CD14-positive monocyte (primary cell): ENCODE measurements around the gene ATP4B. TPM values are rescaled to one million over a fixed set of nuclear protein-coding genes. Genes with fewer than 3 reads are reported as not detected.

Source experiments
- DNase-seq, 3 donors: peaks; one replicate each; pipeline ENCODE4 v3.0.0-alpha.2; 2011 to 2022
- H2AFZ ChIP-seq: 2 replicates; pipeline ENCODE4 v1.6.0; 2012; ENCODE audit warnings: mild to moderate bottlenecking, low read depth, low read length, inconsistent platforms; ENCODE audit not compliant: insufficient read depth, poor library complexity, severe bottlenecking
- H3K27ac ChIP-seq, 2 donors: 1 replicate in 1 of 2; 2 replicates in 1 of 2; pipeline ENCODE4 v1.5.1; 2012 to 2013; ENCODE audit warnings: low read length in 2 of 2, control low read depth in 1 of 2, inconsistent platforms in 1 of 2, low read depth in 1 of 2, mild to moderate bottlenecking in 1 of 2
- H3K27me3 ChIP-seq, 2 donors: one replicate each; pipeline versions ENCODE4 v1.6.0 to v1.6.1; 2011 to 2013; ENCODE audit warnings: low read length in 2 of 2; ENCODE audit not compliant: control insufficient read depth in 2 of 2, insufficient read depth in 2 of 2
- H3K36me3 ChIP-seq, 2 donors: replicated peaks in 1 of 2; 1 replicate in 1 of 2; 2 replicates in 1 of 2; pipeline versions ENCODE4 v1.5.1 to v1.6.1; 2012 to 2013; ENCODE audit warnings: low read length in 2 of 2, control low read depth in 1 of 2, inconsistent platforms in 1 of 2, mild to moderate bottlenecking in 1 of 2; ENCODE audit not compliant: insufficient read depth in 2 of 2, control insufficient read depth in 1 of 2
- H3K4me1 ChIP-seq, 2 donors: 1 replicate in 1 of 2; 2 replicates in 1 of 2; pipeline versions ENCODE4 v1.5.1 to v1.6.1; 2012 to 2013; ENCODE audit warnings: low read length in 2 of 2, control low read depth in 1 of 2, inconsistent platforms in 1 of 2, mild to moderate bottlenecking in 1 of 2, moderate library complexity in 1 of 2; ENCODE audit not compliant: insufficient read depth in 2 of 2, control insufficient read depth in 1 of 2
- H3K4me2 ChIP-seq: replicated peaks from 2 replicates; pipeline ENCODE3; 2012; ENCODE audit warnings: low read length, moderate library complexity, mild to moderate bottlenecking; ENCODE audit not compliant: poor library complexity, severe bottlenecking; ENCODE audit errors: extremely low read depth
- H3K4me3 ChIP-seq, 3 experiments: fragments of 200-600 bp in 1 of 3; sonication (generic) in 1 of 3; replicated peaks in 1 of 3; 1 replicate in 2 of 3; 2 replicates in 1 of 3; pipeline ENCODE4 v1.5.1; 2011 to 2013; ENCODE audit warnings: low read length in 3 of 3, mild to moderate bottlenecking in 3 of 3, control low read depth in 2 of 3, low read depth in 2 of 3, inconsistent platforms in 1 of 3, moderate library complexity in 1 of 3
- H3K79me2 ChIP-seq: 2 replicates; pipeline ENCODE4 v1.6.0; 2012; ENCODE audit warnings: mild to moderate bottlenecking, control low read depth, inconsistent platforms, low read length, moderate library complexity; ENCODE audit not compliant: insufficient read depth
- H3K9ac ChIP-seq: 2 replicates; pipeline ENCODE4 v1.6.0; 2017; ENCODE audit warnings: low read length, mild to moderate bottlenecking; ENCODE audit not compliant: insufficient read depth, poor library complexity, severe bottlenecking
- H3K9me3 ChIP-seq, 2 donors: replicated peaks in 1 of 2; 1 replicate in 1 of 2; 2 replicates in 1 of 2; pipeline versions ENCODE4 v1.5.1 to v1.6.1; 2012 to 2013; ENCODE audit warnings: low read length in 2 of 2, control low read depth in 1 of 2; ENCODE audit not compliant: control insufficient read depth in 1 of 2, insufficient read depth in 1 of 2
- H4K20me1 ChIP-seq: 2 replicates; pipeline ENCODE4 v1.6.0; 2012; ENCODE audit warnings: mild to moderate bottlenecking, low read length, control low read depth, moderate library complexity; ENCODE audit not compliant: insufficient read depth
- H3K27ac Mint-ChIP-seq, 7 donors: one replicate each; pipeline ENCODE4 v1.8.0; 2020; ENCODE audit warnings: mild to moderate bottlenecking in 7 of 7, mixed read lengths in 7 of 7, moderate library complexity in 6 of 7, inconsistent platforms in 2 of 7
- H3K27me3 Mint-ChIP-seq, 3 donors: one replicate each; pipeline ENCODE4 v1.8.0; 2021 to 2022; ENCODE audit warnings: low read depth in 3 of 3, mild to moderate bottlenecking in 3 of 3, mixed read lengths in 3 of 3, moderate library complexity in 3 of 3, inconsistent platforms in 1 of 3
- H3K36me3 Mint-ChIP-seq, 2 donors: one replicate each; pipeline ENCODE4 v1.8.0; 2020; ENCODE audit warnings: mixed read lengths in 2 of 2, inconsistent platforms in 1 of 2, mild to moderate bottlenecking in 1 of 2
- H3K4me1 Mint-ChIP-seq: one replicate; pipeline ENCODE4 v1.8.0; 2020; ENCODE audit warnings: mild to moderate bottlenecking, mixed read lengths
- H3K4me3 Mint-ChIP-seq, 2 donors: one replicate each; pipeline ENCODE4 v1.8.0; 2020; ENCODE audit warnings: mild to moderate bottlenecking in 2 of 2, mixed read lengths in 2 of 2, moderate library complexity in 1 of 2
- H3K9me3 Mint-ChIP-seq, 7 donors: one replicate each; pipeline ENCODE4 v1.8.0; 2020 to 2022; ENCODE audit warnings: mixed read lengths in 7 of 7, mild to moderate bottlenecking in 6 of 7, moderate library complexity in 6 of 7, inconsistent platforms in 2 of 7
- CTCF ChIP-seq: fragments of 200-600 bp; IDR thresholded peaks from one replicate; pipeline ENCODE4 v1.8.0; 2022; ENCODE audit warnings: antibody characterized with exemption, mild to moderate bottlenecking
- WGBS: methylation state at CpG from one replicate; pipeline ENCODE4 v1.1.5; 2013; ENCODE audit warnings: missing lambda C conversion rate; ENCODE audit not compliant: insufficient coverage; 5-methylcytosine and 5-hydroxymethylcytosine counted together
- intact Hi-C, 2 donors: fragments of 100-400 bp; cut with micrococcal nuclease; formaldehyde crosslinking; loops; one replicate each; pipeline versions ENCODE4 v1.15.0 to v1.15.1; 2023
- polyA plus RNA-seq, 3 donors: library from polyadenylated mRNA; depleted of rRNA in 1 of 3; unstranded in 2 of 3; stranded (reverse) in 1 of 3; fragments of 300-500 nt in 2 of 3; fragments of >200 nt in 1 of 3; fragmentation: Illumina TruSeq in 2 of 3; gene quantifications; 1 replicate in 2 of 3; 2 replicates in 1 of 3; pipeline ENCODE4 v1.2.3, GENCODE V29; 2012 to 2021

Gene ATP4B
- polyA plus RNA-seq, 3 donors: not detected

GRCh38 chr13:113641426-113641825 is 16.6 kb downstream of the ATP4B start:
- 93% methylated on average over 3 of the region's 7 CpGs for WGBS
- no peak for TF ChIP-seq CTCF
- H3K4me3 Mint-ChIP-seq: no peak overlapping the region
- H3K9me3 Mint-ChIP-seq: peaks cover 45 to 68% (median 57%) of the 10 kb centered on the region in 7 donors
- no peak overlapping the region for H2AFZ ChIP-seq
- no peaks in the 10 kb centered on the region for H3K4me1 Mint-ChIP-seq
- H3K9me3 ChIP-seq: peaks cover 50 to 51% of the 10 kb centered on the region in 2 donors
- no peak overlapping the region for H3K9ac ChIP-seq
- peak overlapping the region in 1 of 7 donors; percentile 25 for H3K27ac Mint-ChIP-seq
- H3K4me3 ChIP-seq: no peak overlapping the region
- DNase-seq: no peak
- intact Hi-C loops: no loop called here
- H3K79me2 ChIP-seq: no peaks in the 10 kb centered on the region
- H3K27me3 ChIP-seq: no peaks in the 10 kb centered on the region
- peaks cover 51 to 60% of the 10 kb centered on the region in 2 donors for H3K36me3 ChIP-seq
- H3K36me3 Mint-ChIP-seq: peaks cover 55 to 60% of the 10 kb centered on the region in 2 donors
- H3K4me2 ChIP-seq: no peak overlapping the region
- H3K27me3 Mint-ChIP-seq: no peaks in the 10 kb centered on the region
- no peak overlapping the region for H3K27ac ChIP-seq
- no peaks in the 10 kb centered on the region for H4K20me1 ChIP-seq
- H3K4me1 ChIP-seq: no peaks in the 10 kb centered on the region

- Histone ChIP-seq H3K4me2 (no peak overlapping the region), H3K9ac (no peak overlapping the region), H4K20me1 (no peaks in the 10 kb centered on the region), H3K4me1 (no peaks in the 10 kb centered on the region), H3K27ac (no peak overlapping the region), H3K4me3 (no peak overlapping the region), H3K9me3 (peaks cover 35 to 45% of the 10 kb centered on the region in 2 donors), H3K36me3 (peaks cover 67 to 77% of the 10 kb centered on the region in 2 donors), H2AFZ (no peak overlapping the region), H3K27me3 (no peaks in the 10 kb centered on the region), H3K79me2 (no peaks in the 10 kb centered on the region)
- WGBS: 96% methylated on average over 23 of the region's 27 CpGs
- H3K9me3 Mint-ChIP-seq: peaks cover 33 to 61% (median 51%) of the 10 kb centered on the region in 7 donors
- peak overlapping the region in 1 of 7 donors; percentile 50 for H3K27ac Mint-ChIP-seq
- no peaks in the 10 kb centered on the region for H3K4me1 Mint-ChIP-seq
- TF ChIP-seq CTCF: no peak
- H3K4me3 Mint-ChIP-seq: no peak overlapping the region
- DNase-seq: no peak
- no peaks in the 10 kb centered on the region for H3K27me3 Mint-ChIP-seq
- intact Hi-C loops: no loop called here
- H3K36me3 Mint-ChIP-seq: peaks cover 70 to 77% of the 10 kb centered on the region in 2 donors
Observed at GRCh38 chr13:113639616-113640262, 18.3 kb downstream of the ATP4B start.
